Breast epithelium (tissue), 3 donors: Measurements from ENCODE around the gene SSX2IP.

Experiments used
- POLR2AphosphoS5 ChIP-seq, 3 donors: sonication (generic); formaldehyde crosslinking; IDR thresholded peaks; one replicate each; pipeline ENCODE4 v1.6.1; 2017; ENCODE audit warnings: antibody characterized with exemption in 3 of 3
- TF ChIP-seq, protein P1 (sequence below), 3 donors: fragments of 450-650 bp; IDR thresholded peaks; one replicate each; pipeline ENCODE4 v1.5.1; 2016 to 2017; ENCODE audit warnings: antibody characterized with exemption in 3 of 3, mild to moderate bottlenecking in 3 of 3, moderate library complexity in 3 of 3

DNA sequence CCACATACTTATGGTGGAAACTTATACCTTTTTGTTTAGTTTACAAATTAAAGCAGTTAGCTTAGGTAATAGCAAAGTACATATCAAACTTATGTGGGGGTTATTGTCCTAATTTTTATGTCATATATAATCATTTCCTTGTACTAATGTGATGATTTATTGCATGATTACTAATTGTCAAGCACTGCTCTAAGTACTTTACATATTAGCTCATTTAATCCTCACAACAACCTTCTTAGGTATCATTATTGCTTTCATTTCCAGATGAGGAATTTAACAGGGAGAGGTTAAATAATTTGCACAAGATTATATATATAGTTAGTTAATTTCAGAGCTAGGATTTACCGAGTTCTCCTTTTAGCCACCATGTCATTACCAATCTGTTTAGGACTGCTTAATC, 11.9 kb upstream of the SSX2IP start:
- no peak for TF ChIP-seq POLR2AphosphoS5 (IDR thresholded peaks at IDR 0.05)
- TF ChIP-seq, protein P1, sequence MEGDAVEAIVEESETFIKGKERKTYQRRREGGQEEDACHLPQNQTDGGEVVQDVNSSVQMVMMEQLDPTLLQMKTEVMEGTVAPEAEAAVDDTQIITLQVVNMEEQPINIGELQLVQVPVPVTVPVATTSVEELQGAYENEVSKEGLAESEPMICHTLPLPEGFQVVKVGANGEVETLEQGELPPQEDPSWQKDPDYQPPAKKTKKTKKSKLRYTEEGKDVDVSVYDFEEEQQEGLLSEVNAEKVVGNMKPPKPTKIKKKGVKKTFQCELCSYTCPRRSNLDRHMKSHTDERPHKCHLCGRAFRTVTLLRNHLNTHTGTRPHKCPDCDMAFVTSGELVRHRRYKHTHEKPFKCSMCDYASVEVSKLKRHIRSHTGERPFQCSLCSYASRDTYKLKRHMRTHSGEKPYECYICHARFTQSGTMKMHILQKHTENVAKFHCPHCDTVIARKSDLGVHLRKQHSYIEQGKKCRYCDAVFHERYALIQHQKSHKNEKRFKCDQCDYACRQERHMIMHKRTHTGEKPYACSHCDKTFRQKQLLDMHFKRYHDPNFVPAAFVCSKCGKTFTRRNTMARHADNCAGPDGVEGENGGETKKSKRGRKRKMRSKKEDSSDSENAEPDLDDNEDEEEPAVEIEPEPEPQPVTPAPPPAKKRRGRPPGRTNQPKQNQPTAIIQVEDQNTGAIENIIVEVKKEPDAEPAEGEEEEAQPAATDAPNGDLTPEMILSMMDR (IDR thresholded peaks at IDR 0.05) = no peak
